Uterus (tissue), 4 donors: ENCODE measurements around the gene VAMP5. TPM values are rescaled to one million over a fixed set of nuclear protein-coding genes. Genes with fewer than 3 reads are reported as not detected.
A peak's percentile ranks its signal among the peaks of the same experiment; 100 is the strongest.

ENCODE experiments used
- DNase-seq, 2 donors: peaks; one replicate each; pipeline ENCODE4 v3.0.0-alpha.2; 2019 to 2020
- H3K27ac ChIP-seq, 2 donors: fragments of 200-600 bp; sonication (generic); 1 replicate in 1 of 2; 2 replicates in 1 of 2; pipeline ENCODE4 v1.5.1; 2016 to 2018
- H3K27me3 ChIP-seq, 2 donors: fragments of 200-600 bp; sonication (generic); one replicate each; pipeline ENCODE4 v1.5.1; 2018 to 2019; ENCODE audit warnings: control low read depth in 1 of 2
- H3K36me3 ChIP-seq, 2 donors: fragments of 200-600 bp; sonication (generic); one replicate each; pipeline ENCODE4 v1.5.1; 2019; ENCODE audit warnings: control low read depth in 1 of 2
- H3K4me1 ChIP-seq, 2 donors: fragments of 200-600 bp; sonication (generic); one replicate each; pipeline ENCODE4 v1.5.1; 2018 to 2019; ENCODE audit warnings: control low read depth in 1 of 2
- H3K4me3 ChIP-seq, 2 donors: fragments of 200-600 bp; sonication (generic); 1 replicate in 1 of 2; 2 replicates in 1 of 2; pipeline ENCODE4 v1.5.1; 2018 to 2019; ENCODE audit warnings: mild to moderate bottlenecking in 1 of 2
- H3K9me3 ChIP-seq, 2 donors: fragments of 200-600 bp; sonication (generic); one replicate each; pipeline ENCODE4 v1.5.1; 2019; ENCODE audit warnings: control low read depth in 1 of 2
- CTCF ChIP-seq, 4 experiments: fragments of 200-600 bp in 2 of 4; fragments of 450-650 bp in 2 of 4; sonication (generic) in 2 of 4; IDR thresholded peaks; one replicate each; pipeline ENCODE4 v1.5.1; 2016 to 2019; ENCODE audit warnings: antibody characterized with exemption in 4 of 4, mild to moderate bottlenecking in 2 of 4, moderate library complexity in 1 of 4
- POLR2A ChIP-seq, 2 donors: fragments of 450-650 bp; IDR thresholded peaks; one replicate each; pipeline ENCODE4 v1.6.1; 2016; ENCODE audit warnings: antibody characterized with exemption in 2 of 2, mild to moderate bottlenecking in 1 of 2, moderate library complexity in 1 of 2
- intact Hi-C: fragments of 100-400 bp; cut with DNase I; formaldehyde crosslinking; loops from one replicate; pipeline ENCODE4 v1.15.1; 2023; ENCODE audit warnings: low total_unique reads
- total RNA-seq, 4 donors: library from RNA; depleted of rRNA in 3 of 4; stranded (reverse); fragments of >200 nt in 3 of 4; gene quantifications; one replicate each; pipeline versions ENCODE4 v1.1.0 to v1.2.4, GENCODE V29; 2014 to 2023
- donor health status: DM: yes; HTN: yes; CAD: no.

The VAMP5 gene
- total RNA-seq, 4 donors from 2014 or later: 25.6 to 197 (median 99.5) TPM

- intact Hi-C loops: no loop called here
- Histone ChIP-seq H3K27me3 (no peaks in the 10 kb centered on the region), H3K36me3 (no peaks in the 10 kb centered on the region), H3K27ac (peak overlapping the region; percentile 47 to 70), H3K4me1 (no peaks in the 10 kb centered on the region), H3K9me3 (no peaks in the 10 kb centered on the region), H3K4me3 (no peak overlapping the region)
- DNase-seq: no peak
- TF ChIP-seq CTCF (IDR thresholded peaks at IDR 0.05) (no peak), POLR2A (IDR thresholded peaks at IDR 0.05) (no peak)
Observed at GRCh38 chr2:85578243-85579180, 5.7 kb upstream of the VAMP5 start.

- H3K27ac ChIP-seq: peak overlapping the region; percentile 47 to 70
- H3K9me3 ChIP-seq: no peaks in the 10 kb centered on the region
- intact Hi-C loops: no loop called here
- no peak overlapping the region for H3K4me3 ChIP-seq
- no peaks in the 10 kb centered on the region for H3K36me3 ChIP-seq
- H3K27me3 ChIP-seq: no peaks in the 10 kb centered on the region
- H3K4me1 ChIP-seq: no peaks in the 10 kb centered on the region
- TF ChIP-seq POLR2A (IDR thresholded peaks at IDR 0.05) (no peak), CTCF (IDR thresholded peaks at IDR 0.05) (no peak)
- no peak for DNase-seq
Observed at GRCh38 chr2:85579266-85579935, 4.8 kb upstream of the VAMP5 start.

GRCh38 chr2:85580206-85580605 lies 4.0 kb upstream of the VAMP5 start:
- Histone ChIP-seq H3K9me3 (no peaks in the 10 kb centered on the region), H3K27ac (peak overlapping the region; percentile 3 to 27), H3K27me3 (no peaks in the 10 kb centered on the region), H3K4me3 (no peak overlapping the region), H3K36me3 (no peaks in the 10 kb centered on the region), H3K4me1 (no peaks in the 10 kb centered on the region)
- no peak for DNase-seq
- intact Hi-C loops: no loop called here
- TF ChIP-seq POLR2A (IDR thresholded peaks at IDR 0.05): no peak
- TF ChIP-seq CTCF (IDR thresholded peaks at IDR 0.05): no peak

- Histone ChIP-seq H3K27ac (no peak overlapping the region), H3K4me1 (no peaks in the 10 kb centered on the region), H3K27me3 (no peaks in the 10 kb centered on the region), H3K4me3 (no peak overlapping the region), H3K9me3 (no peaks in the 10 kb centered on the region), H3K36me3 (no peaks in the 10 kb centered on the region)
- intact Hi-C loops: no loop called here
- TF ChIP-seq POLR2A (IDR thresholded peaks at IDR 0.05) (no peak), CTCF (IDR thresholded peaks at IDR 0.05) (no peak)
- no peak for DNase-seq
Observed at GRCh38 chr2:85582492-85582891, 1.7 kb upstream of the VAMP5 start.
